GM19025 (cell line): ENCODE results near the gene GOLGA2.

Source experiments
- ATAC-seq: cut with Tn5 transposase; IDR thresholded peaks from one replicate; pipeline ENCODE4 v1.9.1; 2021; ENCODE audit warnings: mild to moderate bottlenecking, low read depth, moderate library complexity; ENCODE audit not compliant: unreplicated experiment

The GOLGA2 gene

GRCh38 chr9:128275198-128276007, at the start of gene GOLGA2:
TSS of gene GOLGA2 (minus strand) at chr9:128276007. CDS start at chr9:128275976, 31 bp downstream.
- ATAC-seq: peak; percentile 48

- ATAC-seq: no peak
Observed at GRCh38 chr9:128324401-128324800, 48.6 kb upstream of the GOLGA2 start.

GRCh38 chr9:128323791-128324190, 48.0 kb upstream of the GOLGA2 start:
- no peak for ATAC-seq

- ATAC-seq: no peak
Observed at GRCh38 chr9:128323212-128323730, 47.5 kb upstream of the GOLGA2 start.

- peak; percentile 78 for ATAC-seq
Observed at GRCh38 chr9:128322404-128323211, 46.8 kb upstream of the GOLGA2 start, which contains the start of the genes COQ4 and TRUB2. TSS of gene COQ4 (plus strand) at chr9:128322839. CDS start at chr9:128322859, 20 bp downstream. TSS of gene TRUB2 (minus strand) at chr9:128322447. CDS start at chr9:128322408, 39 bp downstream.

- no peak for ATAC-seq
Observed at GRCh38 chr9:128321879-128322403, 46.1 kb upstream of the GOLGA2 start.

GRCh38 chr9:128321343-128321742, 45.5 kb upstream of the GOLGA2 start:
- ATAC-seq: no peak

- ATAC-seq: no peak
Observed at GRCh38 chr9:128317629-128318028, 41.8 kb upstream of the GOLGA2 start.

GRCh38 chr9:128316421-128316820, 40.6 kb upstream of the GOLGA2 start:
- no peak for ATAC-seq

GRCh38 chr9:128314697-128315096, 38.9 kb upstream of the GOLGA2 start:
- ATAC-seq: no peak

- ATAC-seq: no peak
Observed at GRCh38 chr9:128310461-128310860, 34.7 kb upstream of the GOLGA2 start.

GRCh38 chr9:128309551-128309950, 33.7 kb upstream of the GOLGA2 start:
- no peak for ATAC-seq

- no peak for ATAC-seq
Observed at GRCh38 chr9:128304971-128305288, 29.1 kb upstream of the GOLGA2 start.

GRCh38 chr9:128304136-128304970, 28.5 kb upstream of the GOLGA2 start:
- ATAC-seq: no peak

- no peak for ATAC-seq
Observed at GRCh38 chr9:128298535-128299482, 23.0 kb upstream of the GOLGA2 start.

- no peak for ATAC-seq
Observed at GRCh38 chr9:128297221-128297773, 21.5 kb upstream of the GOLGA2 start.

- ATAC-seq: no peak
Observed at GRCh38 chr9:128296340-128297220, 20.8 kb upstream of the GOLGA2 start.

- ATAC-seq: no peak
Observed at GRCh38 chr9:128294142-128294541, 18.3 kb upstream of the GOLGA2 start.
